GM12801 (cell line): ENCODE data around the gene ECM1.

ENCODE experiments used
- CTCF ChIP-seq: IDR thresholded peaks from one replicate; pipeline ENCODE4 v1.5.1; 2011; ENCODE audit warnings: control low read depth; ENCODE audit not compliant: insufficient read length; ENCODE audit errors: extremely low read depth

ECM1 gene

DNA sequence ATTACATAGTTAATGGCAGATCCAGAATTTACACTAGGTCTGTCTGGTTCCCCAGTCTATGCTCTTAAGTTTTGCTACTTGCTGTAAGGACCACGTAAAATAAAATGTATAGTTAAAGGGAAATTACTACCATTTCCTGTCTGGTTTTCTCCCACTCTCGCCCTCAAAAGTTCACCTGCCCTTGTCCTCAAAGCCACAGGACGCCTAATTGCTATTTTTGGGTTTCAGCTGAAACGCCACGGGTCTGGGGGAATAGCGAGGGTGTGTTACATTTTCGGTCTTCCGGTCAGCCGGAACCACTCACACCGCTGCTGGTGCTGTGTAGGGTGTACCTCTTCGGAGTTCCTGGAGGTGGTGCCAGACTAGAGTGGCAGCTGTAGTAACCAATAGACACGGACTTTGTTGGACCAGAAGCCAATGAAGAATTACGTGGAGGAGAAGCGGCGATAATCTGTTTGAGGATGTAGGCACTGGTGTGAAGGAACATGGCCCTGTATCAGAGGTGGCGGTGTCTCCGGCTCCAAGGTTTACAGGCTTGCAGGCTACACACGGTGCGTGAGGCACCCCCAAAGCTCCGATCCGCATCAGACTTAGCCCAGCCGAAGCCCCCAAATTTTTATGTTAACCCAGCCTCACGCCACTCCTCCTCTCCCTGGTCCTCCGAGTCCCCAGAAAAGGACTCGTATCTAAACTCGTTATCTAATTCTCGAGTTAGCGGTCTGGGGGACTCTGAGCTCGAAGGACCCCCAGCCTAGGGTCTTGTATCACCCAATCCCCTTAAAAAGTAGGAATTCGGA is 20.7 kb upstream of the ECM1 start, which contains the start of gene TARS2:
TARS2 (plus strand) TSS at position 454 of the 797 bp plus-strand sequence; CDS start at position 486, 32 bp downstream.
- TF ChIP-seq CTCF, result no peak

DNA sequence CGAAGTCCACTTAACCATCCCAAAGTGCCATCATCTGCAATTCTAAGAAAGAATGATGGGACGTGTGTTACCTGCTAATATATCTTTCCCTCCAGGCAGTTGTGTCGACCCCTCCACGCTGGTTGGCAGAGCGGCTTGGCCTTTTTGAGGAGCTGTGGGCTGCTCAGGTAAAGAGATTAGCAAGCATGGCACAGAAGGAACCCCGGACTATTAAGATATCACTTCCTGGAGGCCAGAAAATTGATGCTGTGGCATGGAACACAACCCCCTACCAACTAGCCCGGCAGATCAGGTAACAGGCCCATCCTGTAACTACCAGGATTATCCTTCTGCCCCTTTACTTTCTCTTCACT is 20.2 kb upstream of the ECM1 start:
- no peak for TF ChIP-seq CTCF

- no peak for TF ChIP-seq CTCF
Measured at GRCh38 chr1:150493175-150493574, 14.7 kb upstream of the ECM1 start.

- no peak for TF ChIP-seq CTCF
Measured at GRCh38 chr1:150498342-150498741, 9.6 kb upstream of the ECM1 start.

- TF ChIP-seq CTCF, result no peak
Measured at GRCh38 chr1:150505431-150505830, 2.5 kb upstream of the ECM1 start.

DNA sequence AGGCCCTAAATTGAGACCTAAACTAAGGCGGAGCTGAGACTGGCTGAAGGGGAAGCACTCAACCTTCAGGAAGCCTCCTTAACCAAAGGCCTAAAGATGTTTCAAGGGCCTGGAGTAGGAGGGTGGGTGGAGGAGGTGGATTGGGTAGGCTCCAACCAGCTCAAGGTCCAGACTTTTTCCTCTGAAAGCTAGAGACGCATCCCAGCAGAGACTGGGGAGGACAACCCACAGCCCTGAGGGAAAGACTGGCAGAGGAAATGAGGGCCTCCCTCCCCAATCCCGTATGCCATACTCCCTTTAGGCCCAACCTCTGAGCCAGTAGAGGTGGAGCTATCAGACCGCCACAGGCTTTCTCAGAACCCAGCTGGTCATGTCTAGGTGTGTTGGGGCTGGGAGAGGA is 1.1 kb downstream of the ECM1 start:
- TF ChIP-seq CTCF, result no peak

GRCh38 chr1:150511551-150511950 is 3.6 kb downstream of the ECM1 start:
- no peak for TF ChIP-seq CTCF
